ENCODE data around the gene VTA1.

VTA1 gene

GRCh38 chr6:142260748-142261147 is 113.7 kb downstream of the VTA1 start:
- Histone ChIP-seq H3K4me2 (ENCODE audit: low read length, poor library complexity, severe bottlenecking) (no peak overlapping the region), H2BK15ac (ENCODE audit: low read depth, poor library complexity, severe bottlenecking) (no peak overlapping the region), H4K8ac (ENCODE audit: low read length) (no peak overlapping the region), H3K4me3 (ENCODE audit: insufficient read depth in 1 of 2, low read depth in 1 of 2, low read length in 2 of 2) (no peak overlapping the region), H3K14ac (ENCODE audit: low read length in 2 of 2) (no peak overlapping the region), H2AK5ac (ENCODE audit: low read length, severe bottlenecking) (no peak overlapping the region), H2BK12ac (ENCODE audit: low read length in 2 of 2) (no peak overlapping the region), H3K4me1 (ENCODE audit: control insufficient read depth, insufficient read depth, low read depth, low read length) (no peaks in the 10 kb centered on the region), H2AFZ (ENCODE audit: low read depth, low read length) (no peak overlapping the region), H2BK5ac (ENCODE audit: low read depth, low read length, poor library complexity, severe bottlenecking) (no peak overlapping the region), H4K91ac (ENCODE audit: low read length) (no peak overlapping the region), H3K18ac (ENCODE audit: low read depth in 1 of 2, low read length in 2 of 2) (no peak overlapping the region), H3K36me3 (ENCODE audit: control insufficient read depth in 1 of 2, insufficient read depth in 2 of 2, low read depth in 1 of 2, low read length in 2 of 2) (no peaks in the 10 kb centered on the region), H3K9me3 (ENCODE audit: control insufficient read depth, low read length) (no peaks in the 10 kb centered on the region), H3K27ac (ENCODE audit: low read length, poor library complexity, severe bottlenecking) (no peak overlapping the region), H3K23ac (ENCODE audit: low read length in 2 of 2) (no peak overlapping the region), H3K27me3 (ENCODE audit: control insufficient read depth in 1 of 2, insufficient read depth in 1 of 2, low read length in 2 of 2) (no peaks in the 10 kb centered on the region), H2BK120ac (ENCODE audit: low read depth, low read length) (no peak overlapping the region), H3K79me1 (replicated peaks; ENCODE audit: low read length, poor library complexity, severe bottlenecking) (no peaks in the 10 kb centered on the region), H3K4ac (ENCODE audit: low read depth in 1 of 2, low read length in 2 of 2) (no peak overlapping the region), H3K9ac (ENCODE audit: low read length) (no peak overlapping the region)
- DNase-seq: no peak
- WGBS: no CpG with 5 or more reads among the region's 3 CpGs

- Histone ChIP-seq H2AFZ (ENCODE audit: low read depth, low read length) (no peak overlapping the region), H3K9me3 (ENCODE audit: control insufficient read depth, low read length) (no peaks in the 10 kb centered on the region), H3K27ac (ENCODE audit: low read length, poor library complexity, severe bottlenecking) (no peak overlapping the region)
Observed at GRCh38 chr6:142262231-142262630, 115.2 kb downstream of the VTA1 start.

GRCh38 chr6:142265476-142265875 is 118.4 kb downstream of the VTA1 start:
- no peak overlapping the region for H3K23ac ChIP-seq (ENCODE audit: low read length in 2 of 2)
- H3K18ac ChIP-seq (ENCODE audit: low read depth in 1 of 2, low read length in 2 of 2): no peak overlapping the region
- no peak overlapping the region for H2AK5ac ChIP-seq (ENCODE audit: low read length, severe bottlenecking)
- no peaks in the 10 kb centered on the region for H3K79me1 ChIP-seq (replicated peaks; ENCODE audit: low read length, poor library complexity, severe bottlenecking)
- H3K4me3 ChIP-seq (ENCODE audit: insufficient read depth in 1 of 2, low read depth in 1 of 2, low read length in 2 of 2): no peak overlapping the region
- H3K9me3 ChIP-seq (ENCODE audit: control insufficient read depth, low read length): no peaks in the 10 kb centered on the region
- H4K91ac ChIP-seq (ENCODE audit: low read length): no peak overlapping the region
- no peak overlapping the region for H2AFZ ChIP-seq (ENCODE audit: low read depth, low read length)
- no peak overlapping the region for H2BK5ac ChIP-seq (ENCODE audit: low read depth, low read length, poor library complexity, severe bottlenecking)
- no peaks in the 10 kb centered on the region for H3K27me3 ChIP-seq (ENCODE audit: control insufficient read depth in 1 of 2, insufficient read depth in 1 of 2, low read length in 2 of 2)
- no peak overlapping the region for H2BK15ac ChIP-seq (ENCODE audit: low read depth, poor library complexity, severe bottlenecking)
- no peak overlapping the region for H3K4me2 ChIP-seq (ENCODE audit: low read length, poor library complexity, severe bottlenecking)
- H3K4ac ChIP-seq (ENCODE audit: low read depth in 1 of 2, low read length in 2 of 2): no peak overlapping the region
- H2BK120ac ChIP-seq (ENCODE audit: low read depth, low read length): no peak overlapping the region
- no peaks in the 10 kb centered on the region for H3K36me3 ChIP-seq (ENCODE audit: control insufficient read depth in 1 of 2, insufficient read depth in 2 of 2, low read depth in 1 of 2, low read length in 2 of 2)
- DNase-seq: no peak
- no peak overlapping the region for H3K14ac ChIP-seq (ENCODE audit: low read length in 2 of 2)
- no peak overlapping the region for H4K8ac ChIP-seq (ENCODE audit: low read length)
- no peak overlapping the region for H3K9ac ChIP-seq (ENCODE audit: low read length)
- H3K4me1 ChIP-seq (ENCODE audit: control insufficient read depth, insufficient read depth, low read depth, low read length): no peaks in the 10 kb centered on the region
- no peak overlapping the region for H3K27ac ChIP-seq (ENCODE audit: low read length, poor library complexity, severe bottlenecking)
- WGBS: 96% methylated on average over 1 of the region's 1 CpG
- no peak overlapping the region for H2BK12ac ChIP-seq (ENCODE audit: low read length in 2 of 2)

More at GRCh38 chr6:142262231-142262630, 115.2 kb downstream of the VTA1 start:
- Histone ChIP-seq H3K23ac (ENCODE audit: low read length in 2 of 2) (no peak overlapping the region), H3K4me2 (ENCODE audit: low read length, poor library complexity, severe bottlenecking) (no peak overlapping the region), H3K9ac (ENCODE audit: low read length) (no peak overlapping the region), H3K27me3 (ENCODE audit: control insufficient read depth in 1 of 2, insufficient read depth in 1 of 2, low read length in 2 of 2) (no peaks in the 10 kb centered on the region), H3K36me3 (ENCODE audit: control insufficient read depth in 1 of 2, insufficient read depth in 2 of 2, low read depth in 1 of 2, low read length in 2 of 2) (no peaks in the 10 kb centered on the region), H4K91ac (ENCODE audit: low read length) (no peak overlapping the region), H3K79me1 (replicated peaks; ENCODE audit: low read length, poor library complexity, severe bottlenecking) (no peaks in the 10 kb centered on the region), H2BK12ac (ENCODE audit: low read length in 2 of 2) (no peak overlapping the region), H3K14ac (ENCODE audit: low read length in 2 of 2) (no peak overlapping the region), H3K4ac (ENCODE audit: low read depth in 1 of 2, low read length in 2 of 2) (no peak overlapping the region), H3K4me1 (ENCODE audit: control insufficient read depth, insufficient read depth, low read depth, low read length) (no peaks in the 10 kb centered on the region), H3K4me3 (ENCODE audit: insufficient read depth in 1 of 2, low read depth in 1 of 2, low read length in 2 of 2) (no peak overlapping the region), H2BK120ac (ENCODE audit: low read depth, low read length) (no peak overlapping the region), H4K8ac (ENCODE audit: low read length) (no peak overlapping the region), H2BK5ac (ENCODE audit: low read depth, low read length, poor library complexity, severe bottlenecking) (no peak overlapping the region), H2BK15ac (ENCODE audit: low read depth, poor library complexity, severe bottlenecking) (no peak overlapping the region), H3K18ac (ENCODE audit: low read depth in 1 of 2, low read length in 2 of 2) (no peak overlapping the region), H2AK5ac (ENCODE audit: low read length, severe bottlenecking) (no peak overlapping the region)
- no peak for DNase-seq

- 84% methylated on average over 4 of the region's 4 CpGs for WGBS
- no peak overlapping the region for H2AFZ ChIP-seq (ENCODE audit: low read depth, low read length)
Observed at GRCh38 chr6:142266060-142266459, 119.0 kb downstream of the VTA1 start.

More at GRCh38 chr6:142266060-142266459, 119.0 kb downstream of the VTA1 start:
- no peak overlapping the region for H4K8ac ChIP-seq (ENCODE audit: low read length)
- no peak overlapping the region for H2BK120ac ChIP-seq (ENCODE audit: low read depth, low read length)
- no peak overlapping the region for H3K4me2 ChIP-seq (ENCODE audit: low read length, poor library complexity, severe bottlenecking)
- H3K4me3 ChIP-seq (ENCODE audit: insufficient read depth in 1 of 2, low read depth in 1 of 2, low read length in 2 of 2): no peak overlapping the region
- H3K9ac ChIP-seq (ENCODE audit: low read length): no peak overlapping the region
- no peak overlapping the region for H2AK5ac ChIP-seq (ENCODE audit: low read length, severe bottlenecking)
- no peak overlapping the region for H3K18ac ChIP-seq (ENCODE audit: low read depth in 1 of 2, low read length in 2 of 2)
- H3K27me3 ChIP-seq (ENCODE audit: control insufficient read depth in 1 of 2, insufficient read depth in 1 of 2, low read length in 2 of 2): no peaks in the 10 kb centered on the region
- no peak for DNase-seq
- H3K79me1 ChIP-seq (replicated peaks; ENCODE audit: low read length, poor library complexity, severe bottlenecking): no peaks in the 10 kb centered on the region
- H2BK12ac ChIP-seq (ENCODE audit: low read length in 2 of 2): no peak overlapping the region
- H3K23ac ChIP-seq (ENCODE audit: low read length in 2 of 2): no peak overlapping the region
- no peak overlapping the region for H4K91ac ChIP-seq (ENCODE audit: low read length)
- H3K4me1 ChIP-seq (ENCODE audit: control insufficient read depth, insufficient read depth, low read depth, low read length): no peaks in the 10 kb centered on the region
- H2BK5ac ChIP-seq (ENCODE audit: low read depth, low read length, poor library complexity, severe bottlenecking): no peak overlapping the region
- no peak overlapping the region for H3K14ac ChIP-seq (ENCODE audit: low read length in 2 of 2)
- no peaks in the 10 kb centered on the region for H3K9me3 ChIP-seq (ENCODE audit: control insufficient read depth, low read length)
- H3K36me3 ChIP-seq (ENCODE audit: control insufficient read depth in 1 of 2, insufficient read depth in 2 of 2, low read depth in 1 of 2, low read length in 2 of 2): no peaks in the 10 kb centered on the region
- H2BK15ac ChIP-seq (ENCODE audit: low read depth, poor library complexity, severe bottlenecking): no peak overlapping the region
- no peak overlapping the region for H3K4ac ChIP-seq (ENCODE audit: low read depth in 1 of 2, low read length in 2 of 2)
- no peak overlapping the region for H3K27ac ChIP-seq (ENCODE audit: low read length, poor library complexity, severe bottlenecking)
